C4-2B (cell line): ENCODE measurements around the gene PRKCH.

Source experiments
- H3K27ac ChIP-seq: fragments of 450-650 bp; 2 replicates; pipeline ENCODE4 v1.5.1; 2017
- CTCF ChIP-seq: fragments of 450-650 bp; conservative IDR thresholded peaks from 2 replicates; pipeline ENCODE4 v1.5.1; 2017; ENCODE audit warnings: mild to moderate bottlenecking
- ZFX ChIP-seq: fragments of 450-650 bp; IDR thresholded peaks from 2 replicates; pipeline ENCODE4 v1.6.1; 2017

Gene PRKCH

GRCh38 chr14:61335671-61336275 lies 14.4 kb downstream of the PRKCH start:
- H3K27ac ChIP-seq, result no peak overlapping the region
- TF ChIP-seq CTCF, result no peak
- no peak for TF ChIP-seq ZFX

DNA sequence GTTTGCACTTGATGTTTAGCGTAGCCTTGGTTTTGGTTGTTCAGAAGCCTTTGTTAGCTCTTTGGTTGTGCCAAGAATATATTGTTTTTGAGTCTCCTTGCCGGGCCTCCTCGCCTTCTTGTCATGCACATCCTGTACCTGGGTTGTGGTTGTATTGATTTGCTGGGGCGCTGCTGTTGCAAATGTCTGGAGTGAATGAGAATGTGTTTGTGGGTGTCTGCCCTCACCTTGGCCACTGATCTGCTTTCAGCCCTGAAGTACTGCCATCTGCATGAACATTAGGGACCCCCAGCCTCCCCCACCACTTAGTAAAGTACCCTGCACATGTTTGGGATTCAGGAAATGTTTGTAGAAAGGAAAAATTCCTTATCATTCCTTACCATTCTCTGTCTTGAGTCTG lies 16.5 kb downstream of the PRKCH start:
- H3K27ac ChIP-seq, result no peak overlapping the region
- TF ChIP-seq ZFX, result no peak
- TF ChIP-seq CTCF, result no peak

DNA sequence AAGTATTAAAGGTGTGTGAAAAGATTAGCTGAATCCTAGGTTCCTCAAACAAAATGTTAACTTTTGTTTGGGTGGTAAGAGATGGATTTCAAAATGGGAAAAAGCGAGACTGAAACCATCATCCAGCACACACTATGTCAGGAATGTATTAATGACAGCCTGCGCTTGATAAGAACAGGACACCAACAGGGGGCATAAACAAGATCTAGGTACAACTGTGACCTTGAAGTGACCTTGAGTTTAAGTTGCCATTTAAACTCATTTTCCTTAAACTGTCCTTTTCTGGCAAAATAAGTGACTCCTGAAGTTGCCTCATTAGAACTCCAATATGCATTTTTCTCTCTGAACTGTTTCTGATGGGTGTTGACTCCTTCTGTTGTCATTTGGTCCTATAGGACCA lies 17.1 kb downstream of the PRKCH start:
- H3K27ac ChIP-seq, result no peak overlapping the region
- no peak for TF ChIP-seq CTCF
- TF ChIP-seq ZFX, result no peak

DNA sequence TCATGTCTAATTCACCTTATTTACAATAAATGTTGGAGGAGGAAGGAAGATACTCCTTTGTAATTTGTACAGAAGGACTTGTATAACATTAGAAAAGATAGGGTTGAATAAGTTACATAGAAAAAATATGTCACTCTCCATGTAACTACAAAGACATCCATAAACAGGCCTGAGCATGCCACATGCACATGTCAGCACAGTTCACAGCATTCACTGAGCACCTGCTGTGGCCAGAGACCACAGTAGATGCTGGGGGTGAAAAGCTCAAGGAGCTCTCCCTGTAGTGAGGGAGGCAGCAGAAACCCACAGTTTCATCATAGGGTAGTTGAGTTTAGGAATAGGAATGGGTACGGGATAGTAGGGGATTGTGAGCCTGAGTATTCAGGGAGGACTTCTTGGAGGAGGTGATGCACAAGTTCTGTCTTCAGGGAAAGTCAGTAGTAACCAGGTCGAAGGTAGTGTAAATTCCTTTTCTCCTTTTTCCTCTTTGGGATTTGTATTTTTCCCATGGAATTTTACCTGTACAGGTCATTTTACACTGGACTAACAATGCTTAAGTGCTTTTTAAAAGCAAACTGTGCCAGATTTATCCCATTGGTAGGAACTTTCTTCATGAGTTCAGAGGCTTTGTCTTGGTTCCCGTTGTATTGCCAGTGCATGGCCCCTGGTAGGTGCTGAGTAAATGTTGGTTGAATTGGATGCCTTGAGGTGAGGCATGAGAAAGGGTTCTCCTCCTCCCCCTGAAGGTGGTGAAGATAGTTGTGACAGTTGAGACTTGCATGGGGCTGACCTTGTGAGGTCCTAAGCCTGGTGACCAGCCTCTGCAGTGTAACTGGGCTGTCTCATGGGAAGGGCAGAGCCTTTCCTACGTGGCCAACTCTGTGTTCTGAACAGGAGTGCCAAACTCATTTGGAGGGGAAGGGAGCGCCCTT lies 20.2 kb downstream of the PRKCH start:
- no peak for TF ChIP-seq ZFX
- TF ChIP-seq CTCF, result no peak
- no peak overlapping the region for H3K27ac ChIP-seq

DNA sequence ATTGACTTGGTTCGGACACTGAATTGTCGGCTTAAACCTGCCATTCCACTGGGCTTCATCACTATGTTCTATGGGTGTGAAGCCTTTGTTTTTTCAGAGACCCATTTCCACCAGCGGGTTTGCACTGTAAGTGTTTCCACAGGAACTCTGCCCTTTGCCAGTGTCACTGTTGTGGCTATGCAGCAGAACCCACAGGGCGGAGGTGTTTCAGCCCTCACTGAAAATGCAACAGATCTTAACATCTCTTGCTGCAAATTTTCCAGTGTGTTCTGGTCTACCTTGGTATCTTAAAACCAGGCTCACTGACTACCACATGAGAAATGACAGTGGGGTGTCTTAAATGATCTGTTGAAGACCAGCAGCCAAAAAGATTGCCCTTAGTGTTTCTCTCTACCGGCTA lies 21.1 kb downstream of the PRKCH start:
- no peak for TF ChIP-seq CTCF
- no peak for TF ChIP-seq ZFX
- no peak overlapping the region for H3K27ac ChIP-seq

DNA sequence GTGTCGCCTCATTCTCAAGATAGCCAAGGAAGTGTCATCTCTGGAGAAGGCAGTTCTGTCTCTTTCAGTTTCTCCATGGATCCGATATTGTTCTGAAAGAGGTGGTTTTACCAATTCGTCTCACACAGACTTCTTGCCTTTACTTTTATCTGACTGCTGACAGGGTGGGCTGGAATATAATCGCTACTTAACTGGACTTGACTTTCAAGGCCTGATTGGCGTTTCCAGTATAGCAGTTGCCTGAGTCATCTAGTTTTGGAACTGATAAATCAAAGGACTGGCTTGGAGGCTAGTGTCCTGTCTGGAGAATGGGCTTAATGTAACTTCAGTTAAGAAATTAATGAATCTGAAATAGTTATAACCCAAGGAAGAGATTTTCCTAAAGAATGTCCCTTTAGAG lies 21.6 kb downstream of the PRKCH start:
- TF ChIP-seq CTCF, result no peak
- TF ChIP-seq ZFX, result no peak
- H3K27ac ChIP-seq, result no peak overlapping the region

- TF ChIP-seq CTCF, result no peak
- no peak for TF ChIP-seq ZFX
Measured at GRCh38 chr14:61343471-61343870, 22.1 kb downstream of the PRKCH start.

More at GRCh38 chr14:61343471-61343870, 22.1 kb downstream of the PRKCH start:
- H3K27ac ChIP-seq, result no peak overlapping the region
